SK-N-SH (cell line): ENCODE data around the gene B4GALT1.

Experiments used
- CTCF ChIP-seq: fragments of 200-600 bp; sonication (generic); IDR thresholded peaks from 2 replicates; pipeline ENCODE4 v1.6.1; 2017; ENCODE audit warnings: antibody characterized with exemption, mild to moderate bottlenecking, moderate library complexity
- EP300 ChIP-seq, 2 experiments: IDR thresholded peaks; 2 replicates each; pipeline versions ENCODE4 v1.4.0 to v1.6.1; 2012; ENCODE audit warnings: borderline replicate concordance in 1 of 2, low read depth in 1 of 2, low read length in 1 of 2
- EZH2phosphoT487 ChIP-seq: fragments of 200-600 bp; sonication (generic); IDR thresholded peaks from 2 replicates; pipeline ENCODE4 v1.6.1; 2017; ENCODE audit warnings: low read depth, mixed run types, mild to moderate bottlenecking, antibody characterized with exemption, moderate library complexity, borderline replicate concordance
- FOXM1 ChIP-seq: IDR thresholded peaks from 2 replicates; pipeline ENCODE4 v1.4.0; 2012; ENCODE audit warnings: low read depth, mild to moderate bottlenecking
- JUND ChIP-seq: IDR thresholded peaks from 2 replicates; pipeline ENCODE4 v1.4.0; 2012
- MXI1 ChIP-seq: IDR thresholded peaks from 2 replicates; pipeline ENCODE4 v1.6.1; 2012; ENCODE audit warnings: mild to moderate bottlenecking, low read depth, low read length, improper control_type of control experiment
- PBX3 ChIP-seq: IDR thresholded peaks from 2 replicates; pipeline ENCODE4; 2012
- POLR2AphosphoS5 ChIP-seq: IDR thresholded peaks from 2 replicates; pipeline ENCODE4 v1.6.1; 2012; ENCODE audit warnings: low read depth, low read length
- RCOR1 ChIP-seq: fragments of 150-350 bp; IDR thresholded peaks from 2 replicates; pipeline ENCODE4 v1.6.1; 2017; ENCODE audit warnings: antibody characterized with exemption, low read length
- RFX5 ChIP-seq: IDR thresholded peaks from 2 replicates; pipeline ENCODE4 v1.6.1; 2012; ENCODE audit warnings: mild to moderate bottlenecking, improper control_type of control experiment, low read length
- TAF1 ChIP-seq: IDR thresholded peaks from 2 replicates; pipeline ENCODE4 v1.6.1; 2012; ENCODE audit warnings: low read depth, mild to moderate bottlenecking, low read length, moderate library complexity, borderline replicate concordance
- USF2 ChIP-seq: fragments of 150-350 bp; IDR thresholded peaks from 2 replicates; pipeline ENCODE4 v1.6.1; 2017; ENCODE audit warnings: antibody characterized with exemption, low read length, low read depth, borderline replicate concordance
- TF ChIP-seq, protein P1 (sequence below): IDR thresholded peaks from 2 replicates; pipeline ENCODE4 v1.4.0; 2012; ENCODE audit warnings: low read depth
- TF ChIP-seq, protein P2 (sequence below): IDR thresholded peaks from 2 replicates; pipeline ENCODE4 v1.6.1; 2012; ENCODE audit warnings: mild to moderate bottlenecking, low read depth, low read length, moderate library complexity

DNA sequence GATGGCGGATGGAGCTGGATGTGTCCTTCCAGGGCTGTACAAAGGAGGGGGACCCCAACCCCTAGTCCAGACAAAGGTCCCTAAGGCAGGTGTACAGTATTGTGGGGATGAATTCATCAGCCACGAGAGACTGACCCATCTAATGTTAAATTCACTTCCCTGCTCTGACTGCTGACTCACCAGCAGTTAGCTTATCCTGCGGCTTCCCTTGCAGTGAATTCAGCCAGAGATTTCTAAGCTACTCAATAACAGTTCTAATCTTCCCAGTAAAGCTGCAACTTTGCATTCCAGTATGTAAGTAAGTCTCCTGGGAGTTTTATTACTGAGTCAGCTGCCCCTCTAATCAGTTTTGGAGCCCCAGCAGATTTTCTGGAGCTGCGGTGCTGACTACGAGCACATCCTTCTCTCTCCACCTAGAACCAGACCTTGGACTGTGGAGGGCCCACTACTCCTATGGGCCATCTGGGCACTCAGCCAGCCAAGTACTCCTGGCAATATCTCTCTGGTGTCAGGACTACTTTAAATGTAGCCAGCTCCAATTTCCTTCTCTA, 16.1 kb downstream of the B4GALT1 start:
- peak; percentile 50 for TF ChIP-seq PBX3
- TF ChIP-seq CTCF = no peak
- peak in 1 of 2 experiments; percentile 42; a peak in 1 of 4 replicates for TF ChIP-seq EP300 (IDR thresholded peaks at IDR 0.05; ENCODE audit: borderline replicate concordance in 1 of 2, low read depth in 1 of 2, low read length in 1 of 2)
- no peak for TF ChIP-seq POLR2AphosphoS5
- TF ChIP-seq, protein P1, sequence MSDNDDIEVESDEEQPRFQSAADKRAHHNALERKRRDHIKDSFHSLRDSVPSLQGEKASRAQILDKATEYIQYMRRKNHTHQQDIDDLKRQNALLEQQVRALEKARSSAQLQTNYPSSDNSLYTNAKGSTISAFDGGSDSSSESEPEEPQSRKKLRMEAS = 0 out of 2 replicates have a peak, but pooled peaks have one; percentile 12
- TF ChIP-seq JUND = peak; percentile 66
- TF ChIP-seq RFX5 = no peak
- no peak for TF ChIP-seq FOXM1
- TF ChIP-seq, protein P2, sequence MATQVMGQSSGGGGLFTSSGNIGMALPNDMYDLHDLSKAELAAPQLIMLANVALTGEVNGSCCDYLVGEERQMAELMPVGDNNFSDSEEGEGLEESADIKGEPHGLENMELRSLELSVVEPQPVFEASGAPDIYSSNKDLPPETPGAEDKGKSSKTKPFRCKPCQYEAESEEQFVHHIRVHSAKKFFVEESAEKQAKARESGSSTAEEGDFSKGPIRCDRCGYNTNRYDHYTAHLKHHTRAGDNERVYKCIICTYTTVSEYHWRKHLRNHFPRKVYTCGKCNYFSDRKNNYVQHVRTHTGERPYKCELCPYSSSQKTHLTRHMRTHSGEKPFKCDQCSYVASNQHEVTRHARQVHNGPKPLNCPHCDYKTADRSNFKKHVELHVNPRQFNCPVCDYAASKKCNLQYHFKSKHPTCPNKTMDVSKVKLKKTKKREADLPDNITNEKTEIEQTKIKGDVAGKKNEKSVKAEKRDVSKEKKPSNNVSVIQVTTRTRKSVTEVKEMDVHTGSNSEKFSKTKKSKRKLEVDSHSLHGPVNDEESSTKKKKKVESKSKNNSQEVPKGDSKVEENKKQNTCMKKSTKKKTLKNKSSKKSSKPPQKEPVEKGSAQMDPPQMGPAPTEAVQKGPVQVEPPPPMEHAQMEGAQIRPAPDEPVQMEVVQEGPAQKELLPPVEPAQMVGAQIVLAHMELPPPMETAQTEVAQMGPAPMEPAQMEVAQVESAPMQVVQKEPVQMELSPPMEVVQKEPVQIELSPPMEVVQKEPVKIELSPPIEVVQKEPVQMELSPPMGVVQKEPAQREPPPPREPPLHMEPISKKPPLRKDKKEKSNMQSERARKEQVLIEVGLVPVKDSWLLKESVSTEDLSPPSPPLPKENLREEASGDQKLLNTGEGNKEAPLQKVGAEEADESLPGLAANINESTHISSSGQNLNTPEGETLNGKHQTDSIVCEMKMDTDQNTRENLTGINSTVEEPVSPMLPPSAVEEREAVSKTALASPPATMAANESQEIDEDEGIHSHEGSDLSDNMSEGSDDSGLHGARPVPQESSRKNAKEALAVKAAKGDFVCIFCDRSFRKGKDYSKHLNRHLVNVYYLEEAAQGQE = no peak
- TF ChIP-seq TAF1 = no peak
- TF ChIP-seq MXI1 = no peak
- no peak for TF ChIP-seq RCOR1
- no peak for TF ChIP-seq EZH2phosphoT487
- TF ChIP-seq USF2 = no peak
